BE2C (cell line): Measurements from ENCODE around the gene CEP131.

Source experiments
- DNase-seq: peaks from one replicate; pipeline ENCODE4 v3.0.0-alpha.2; 2020
- H3K27me3 ChIP-seq: fragments of 250-450 bp; sonication (Bioruptor Pico); 2 replicates; pipeline ENCODE4 v1.5.1; 2020; ENCODE audit warnings: mild to moderate bottlenecking
- H3K36me3 ChIP-seq: fragments of 250-450 bp; sonication (Bioruptor Pico); 2 replicates; pipeline ENCODE4 v1.5.1; 2020; ENCODE audit warnings: mild to moderate bottlenecking
- H3K4me1 ChIP-seq: fragments of 250-450 bp; sonication (Bioruptor Pico); 2 replicates; pipeline ENCODE4 v1.5.1; 2020
- H3K4me3 ChIP-seq: 2 replicates; pipeline ENCODE4 v1.5.1; 2011; ENCODE audit warnings: low read depth, low read length
- H3K9me3 ChIP-seq: fragments of 250-450 bp; sonication (Bioruptor Pico); 2 replicates; pipeline ENCODE4 v1.5.1; 2020
- CTCF ChIP-seq: IDR thresholded peaks from 2 replicates; pipeline ENCODE4 v1.5.1; 2012; ENCODE audit warnings: mild to moderate bottlenecking, low read depth, low read length

The CEP131 gene

GRCh38 chr17:81234940-81235821 is 12.4 kb upstream of the CEP131 start:
- Histone ChIP-seq H3K4me3 (no peak overlapping the region), H3K4me1 (no peaks in the 10 kb centered on the region), H3K9me3 (no peaks in the 10 kb centered on the region), H3K36me3 (no peaks in the 10 kb centered on the region; the same call in 1 of the 2 replicates), H3K27me3 (no peaks in the 10 kb centered on the region)
- no peak for TF ChIP-seq CTCF
- DNase-seq = no peak

GRCh38 chr17:81234506-81234855 is 11.7 kb upstream of the CEP131 start:
- Histone ChIP-seq H3K36me3 (no peaks in the 10 kb centered on the region; the same call in 1 of the 2 replicates), H3K9me3 (no peaks in the 10 kb centered on the region), H3K4me3 (no peak overlapping the region), H3K4me1 (no peaks in the 10 kb centered on the region), H3K27me3 (no peaks in the 10 kb centered on the region)
- TF ChIP-seq CTCF = no peak
- DNase-seq = no peak

GRCh38 chr17:81233811-81234505 is 11.2 kb upstream of the CEP131 start:
- no peaks in the 10 kb centered on the region for H3K9me3 ChIP-seq
- H3K27me3 ChIP-seq = no peaks in the 10 kb centered on the region
- no peaks in the 10 kb centered on the region for H3K4me1 ChIP-seq
- H3K36me3 ChIP-seq = no peaks in the 10 kb centered on the region; the same call in 1 of the 2 replicates
- no peak for TF ChIP-seq CTCF
- no peak for DNase-seq
- no peak overlapping the region for H3K4me3 ChIP-seq

- no peak for DNase-seq
- TF ChIP-seq CTCF = no peak
- no peak overlapping the region for H3K4me3 ChIP-seq
- no peaks in the 10 kb centered on the region for H3K27me3 ChIP-seq
- no peaks in the 10 kb centered on the region for H3K4me1 ChIP-seq
- H3K9me3 ChIP-seq = no peaks in the 10 kb centered on the region
- H3K36me3 ChIP-seq = no peaks in the 10 kb centered on the region; the same call in 1 of the 2 replicates
Observed at GRCh38 chr17:81233316-81233715, 10.6 kb upstream of the CEP131 start.

GRCh38 chr17:81232616-81233241 is 10.0 kb upstream of the CEP131 start:
- Histone ChIP-seq H3K9me3 (no peaks in the 10 kb centered on the region), H3K36me3 (no peaks in the 10 kb centered on the region; the same call in 1 of the 2 replicates), H3K27me3 (no peaks in the 10 kb centered on the region), H3K4me1 (no peaks in the 10 kb centered on the region), H3K4me3 (no peak overlapping the region)
- no peak for DNase-seq
- TF ChIP-seq CTCF = no peak
